Fibroblast of upper back skin (primary cell): Measurements from ENCODE around the gene CCDC174.

Experiments
- DNase-seq: peaks from one replicate; pipeline ENCODE4 v3.0.0-alpha.2; 2013

CCDC174 gene

DNA sequence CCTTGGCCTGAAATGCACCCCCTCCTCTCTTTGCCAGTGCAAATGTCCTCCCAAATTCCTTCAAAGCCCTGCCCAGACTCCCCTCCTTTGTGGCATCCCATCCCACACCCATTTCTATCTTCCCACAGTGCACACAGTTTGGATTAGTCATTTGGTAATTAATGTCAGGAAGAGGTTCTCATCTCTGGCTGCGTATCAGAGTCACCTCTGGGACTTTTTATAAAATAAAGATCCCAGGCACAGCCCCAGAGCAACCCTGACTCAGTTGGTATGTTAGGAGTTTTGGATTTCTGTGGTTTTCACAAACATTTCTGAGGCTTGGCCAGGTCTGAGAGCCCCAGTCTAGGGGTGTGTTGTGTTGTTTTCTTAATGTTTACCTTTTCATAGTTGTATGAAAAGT, 65.0 kb downstream of the CCDC174 start:
- DNase-seq, result peak; percentile 30

DNA sequence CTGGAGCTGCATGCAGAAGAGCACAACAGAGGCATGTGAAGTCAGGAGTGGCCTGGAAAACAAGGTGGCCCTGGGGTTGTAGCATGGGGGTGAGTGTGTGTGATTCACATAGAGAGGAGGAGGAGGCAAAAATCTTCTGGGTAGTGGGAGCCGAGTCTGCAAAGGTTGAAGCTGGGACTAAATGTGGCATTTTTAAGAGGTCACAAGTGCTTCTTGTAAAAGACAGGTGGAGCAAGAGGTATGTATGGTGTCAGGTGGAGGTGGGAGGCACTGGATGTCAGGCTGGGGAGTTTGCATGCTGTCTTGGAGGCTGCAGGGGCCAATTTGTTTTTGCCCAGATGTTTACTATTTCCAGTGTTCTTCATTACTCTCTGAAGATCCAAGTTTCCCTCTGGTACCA, 65.7 kb downstream of the CCDC174 start:
- no peak for DNase-seq

DNA sequence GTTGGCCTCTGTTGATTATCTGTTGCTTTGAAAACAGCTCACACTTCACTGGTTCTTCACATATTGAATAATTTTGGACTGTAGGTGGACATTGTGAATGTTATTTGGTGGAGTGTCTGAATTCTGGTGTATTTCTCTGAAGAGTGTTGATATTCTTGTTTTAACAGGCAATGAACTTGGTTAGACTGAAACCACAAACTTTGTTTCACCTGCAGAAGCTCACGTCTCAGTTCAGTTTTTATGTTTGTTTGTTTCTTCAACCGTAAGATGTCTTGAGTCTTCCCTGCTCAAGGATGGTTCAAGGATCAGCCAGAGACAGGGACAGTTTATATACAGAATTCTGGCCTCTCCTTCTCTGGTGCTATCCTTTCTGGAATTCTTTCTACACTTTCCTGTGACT, 67.0 kb downstream of the CCDC174 start:
- DNase-seq, result no peak

DNA sequence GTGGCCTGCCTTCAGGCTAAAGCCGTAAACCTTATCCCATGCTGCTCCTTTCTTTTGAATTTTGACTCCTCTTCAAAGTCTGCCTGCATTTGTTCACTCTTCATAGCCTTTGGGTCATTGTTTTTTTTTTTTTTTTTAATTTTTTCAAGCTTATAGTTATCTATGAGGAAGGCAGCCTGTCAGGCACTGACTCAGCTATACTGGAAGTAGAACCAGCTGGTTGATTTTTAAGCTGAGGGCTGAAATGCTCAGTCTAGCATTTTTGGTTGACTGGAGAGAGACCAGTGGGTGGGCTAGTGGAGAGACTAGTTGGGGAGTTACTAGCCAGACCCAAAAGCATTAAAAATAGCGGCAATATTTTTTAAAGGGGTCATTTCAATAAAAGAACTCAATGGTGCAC, 67.4 kb downstream of the CCDC174 start:
- DNase-seq, result no peak

DNA sequence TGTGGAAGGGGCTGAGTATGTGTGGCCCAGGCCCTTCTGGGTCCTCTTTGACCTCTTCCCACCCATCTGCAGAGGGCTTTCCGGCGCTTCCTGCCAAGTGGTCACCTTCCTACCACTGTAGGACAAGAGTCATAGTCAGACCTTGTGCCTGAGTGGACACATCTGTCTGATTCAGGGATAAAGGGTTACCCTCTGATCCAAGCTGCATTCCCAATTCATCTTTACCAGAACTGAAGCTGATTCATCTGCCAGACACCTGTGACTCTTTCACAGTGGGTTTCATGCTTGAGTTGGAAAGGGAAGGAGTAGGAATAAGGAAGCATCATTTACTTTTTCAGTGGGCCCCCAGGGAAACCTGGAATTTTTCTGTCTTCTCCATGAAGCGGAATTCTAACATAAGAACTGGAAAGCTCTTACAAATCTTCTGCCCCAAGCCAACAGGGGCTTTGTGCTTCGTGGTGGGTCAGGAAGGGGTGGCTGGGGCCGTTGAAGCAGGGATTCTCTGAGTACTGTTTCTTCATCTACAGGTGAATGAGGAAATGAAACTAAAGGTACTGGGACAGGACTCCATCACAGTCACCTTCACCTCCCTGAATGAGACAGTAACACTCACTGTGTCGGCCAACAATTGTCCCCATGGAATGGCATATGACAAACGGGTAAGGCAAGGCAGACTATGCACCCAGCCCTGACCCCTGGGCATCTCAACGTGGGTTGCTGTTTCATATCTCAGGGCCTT, 69.7 kb downstream of the CCDC174 start:
- no peak for DNase-seq
